PFSK-1 (cell line): ENCODE data around the gene FOXO1.

Experiments
- FOXP2 ChIP-seq: optimal IDR thresholded peaks from 2 replicates; pipeline ENCODE3; 2011; ENCODE audit warnings: borderline replicate concordance, control low read depth, inconsistent platforms; ENCODE audit not compliant: insufficient read depth; ENCODE audit errors: extremely low read length, extremely low read depth
- POLR2AphosphoS5 ChIP-seq: IDR thresholded peaks from 2 replicates; pipeline ENCODE4 v1.6.1; 2012; ENCODE audit warnings: low read depth, mild to moderate bottlenecking, control low read depth, low read length, moderate library complexity
- SIN3A ChIP-seq: IDR thresholded peaks from 2 replicates; pipeline ENCODE4 v1.6.1; 2012; ENCODE audit warnings: mild to moderate bottlenecking, low read length, moderate library complexity, borderline replicate concordance; ENCODE audit not compliant: insufficient read depth
- TAF1 ChIP-seq: IDR thresholded peaks from 2 replicates; pipeline ENCODE4 v1.6.1; 2012; ENCODE audit warnings: low read length, control low read depth, borderline replicate concordance; ENCODE audit not compliant: insufficient read depth
- TF ChIP-seq, protein P1 (sequence below), 2 experiments: IDR thresholded peaks; 2 replicates each; pipeline versions ENCODE4 v1.6.1 to v1.8.0; 2011 to 2012; ENCODE audit warnings: low read depth in 2 of 2, low read length in 2 of 2, control low read depth in 1 of 2, inconsistent platforms in 1 of 2, mild to moderate bottlenecking in 1 of 2, moderate library complexity in 1 of 2; ENCODE audit not compliant: insufficient read depth in 1 of 2

Gene FOXO1

DNA sequence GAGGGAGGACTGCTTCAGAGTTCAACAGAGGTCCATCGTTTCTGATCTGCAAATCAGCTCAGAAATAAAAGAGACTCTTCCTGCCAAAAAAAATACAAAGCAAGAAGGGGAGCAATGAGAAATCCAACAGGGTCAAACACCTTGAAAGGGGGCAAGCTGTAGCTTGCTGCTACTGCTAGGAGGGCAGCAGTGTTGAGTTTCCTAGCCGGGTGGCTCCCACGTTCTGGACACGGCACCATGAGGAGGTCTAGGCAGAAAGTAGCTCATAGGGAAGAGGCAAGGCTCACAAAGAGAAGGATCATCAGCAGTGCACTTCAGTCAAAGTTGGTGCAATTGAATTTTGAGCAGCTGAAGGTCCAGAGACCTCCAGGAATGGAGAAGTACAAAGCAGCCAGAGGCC lies 75.3 kb downstream of the FOXO1 start:
- TF ChIP-seq, protein P1, sequence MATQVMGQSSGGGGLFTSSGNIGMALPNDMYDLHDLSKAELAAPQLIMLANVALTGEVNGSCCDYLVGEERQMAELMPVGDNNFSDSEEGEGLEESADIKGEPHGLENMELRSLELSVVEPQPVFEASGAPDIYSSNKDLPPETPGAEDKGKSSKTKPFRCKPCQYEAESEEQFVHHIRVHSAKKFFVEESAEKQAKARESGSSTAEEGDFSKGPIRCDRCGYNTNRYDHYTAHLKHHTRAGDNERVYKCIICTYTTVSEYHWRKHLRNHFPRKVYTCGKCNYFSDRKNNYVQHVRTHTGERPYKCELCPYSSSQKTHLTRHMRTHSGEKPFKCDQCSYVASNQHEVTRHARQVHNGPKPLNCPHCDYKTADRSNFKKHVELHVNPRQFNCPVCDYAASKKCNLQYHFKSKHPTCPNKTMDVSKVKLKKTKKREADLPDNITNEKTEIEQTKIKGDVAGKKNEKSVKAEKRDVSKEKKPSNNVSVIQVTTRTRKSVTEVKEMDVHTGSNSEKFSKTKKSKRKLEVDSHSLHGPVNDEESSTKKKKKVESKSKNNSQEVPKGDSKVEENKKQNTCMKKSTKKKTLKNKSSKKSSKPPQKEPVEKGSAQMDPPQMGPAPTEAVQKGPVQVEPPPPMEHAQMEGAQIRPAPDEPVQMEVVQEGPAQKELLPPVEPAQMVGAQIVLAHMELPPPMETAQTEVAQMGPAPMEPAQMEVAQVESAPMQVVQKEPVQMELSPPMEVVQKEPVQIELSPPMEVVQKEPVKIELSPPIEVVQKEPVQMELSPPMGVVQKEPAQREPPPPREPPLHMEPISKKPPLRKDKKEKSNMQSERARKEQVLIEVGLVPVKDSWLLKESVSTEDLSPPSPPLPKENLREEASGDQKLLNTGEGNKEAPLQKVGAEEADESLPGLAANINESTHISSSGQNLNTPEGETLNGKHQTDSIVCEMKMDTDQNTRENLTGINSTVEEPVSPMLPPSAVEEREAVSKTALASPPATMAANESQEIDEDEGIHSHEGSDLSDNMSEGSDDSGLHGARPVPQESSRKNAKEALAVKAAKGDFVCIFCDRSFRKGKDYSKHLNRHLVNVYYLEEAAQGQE (IDR thresholded peaks at IDR 0.05; ENCODE audit: insufficient read depth in 1 of 2, low read depth in 2 of 2, low read length in 2 of 2) = no peak
- no peak for TF ChIP-seq FOXP2
- no peak for TF ChIP-seq TAF1
- TF ChIP-seq POLR2AphosphoS5 = no peak
- TF ChIP-seq SIN3A = no peak

DNA sequence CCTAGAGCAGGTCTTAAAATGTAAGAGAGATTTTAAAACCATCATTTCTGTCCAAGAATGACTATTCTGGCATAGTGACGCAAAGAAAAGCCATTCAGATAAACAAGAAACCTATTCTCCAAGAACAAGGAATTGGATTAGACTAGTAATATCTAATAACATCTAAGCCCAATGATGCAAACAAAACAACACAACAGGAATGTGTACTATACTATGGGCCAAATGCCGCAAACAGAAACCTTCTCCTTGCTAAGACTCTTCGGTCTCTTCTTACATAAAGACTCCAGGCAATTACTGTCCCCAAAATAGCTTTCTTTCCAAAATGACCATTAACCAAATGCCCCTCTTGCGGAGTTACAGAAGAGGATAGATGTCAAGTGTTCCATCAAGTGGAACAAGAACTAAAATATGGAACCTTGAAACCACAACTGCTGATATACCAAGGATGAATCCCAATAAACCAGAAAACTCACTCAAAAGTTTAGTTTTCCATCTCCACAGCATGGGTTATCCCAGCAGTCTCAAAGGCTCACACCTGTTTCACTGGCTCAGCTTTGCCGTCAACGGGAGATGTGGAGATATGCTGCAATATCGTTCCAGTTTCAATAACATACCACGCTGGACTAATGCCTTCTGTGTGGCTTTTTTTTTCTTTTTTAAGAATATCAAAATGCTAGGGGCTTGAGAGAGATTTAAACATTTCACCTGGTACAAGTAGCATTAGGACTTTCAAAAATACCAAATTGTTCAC lies 76.2 kb downstream of the FOXO1 start:
- TF ChIP-seq POLR2AphosphoS5 = no peak
- TF ChIP-seq TAF1 = no peak
- TF ChIP-seq FOXP2 = no peak
- TF ChIP-seq, protein P1 (IDR thresholded peaks at IDR 0.05; ENCODE audit: insufficient read depth in 1 of 2, low read depth in 2 of 2, low read length in 2 of 2) = no peak
- TF ChIP-seq SIN3A = no peak

DNA sequence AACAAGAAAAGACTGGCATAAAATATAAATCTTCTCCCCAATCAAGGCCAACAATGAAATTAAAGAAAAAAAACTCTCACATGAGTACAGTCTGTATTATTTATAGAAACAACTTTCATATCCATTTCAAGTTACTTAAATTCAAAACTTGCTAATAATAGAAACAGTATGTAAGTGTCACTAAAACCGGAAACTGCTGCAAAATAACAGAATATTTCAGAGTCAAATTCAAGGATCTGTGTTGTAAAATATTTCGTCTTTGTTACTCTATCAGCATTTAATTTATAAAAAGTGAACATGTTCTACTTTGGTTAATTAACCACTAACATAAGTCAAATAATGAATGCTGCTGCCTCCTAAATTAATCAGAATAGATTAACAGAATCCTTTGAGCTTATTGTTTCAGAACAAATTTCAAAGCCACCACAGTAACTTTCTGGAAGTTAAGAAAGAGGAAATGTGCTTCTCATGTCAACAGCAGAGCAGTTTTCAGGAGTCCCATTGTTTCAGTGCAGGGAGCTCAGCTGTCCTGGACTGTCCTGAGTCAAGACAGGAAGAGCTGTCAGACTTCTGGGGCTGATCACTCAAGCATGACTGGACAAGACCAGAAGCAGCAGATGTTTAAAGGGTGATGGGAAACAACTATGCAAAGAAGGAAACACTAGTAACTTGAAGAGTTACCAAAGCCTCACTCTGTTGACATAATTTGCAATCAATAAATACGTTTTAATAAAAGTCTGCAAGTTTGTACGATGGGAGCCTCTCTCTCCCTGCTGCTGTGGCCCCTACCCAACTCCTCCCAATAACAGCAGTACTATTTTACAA lies 76.9 kb downstream of the FOXO1 start:
- TF ChIP-seq, protein P1 (IDR thresholded peaks at IDR 0.05; ENCODE audit: insufficient read depth in 1 of 2, low read depth in 2 of 2, low read length in 2 of 2) = peak in 1 of 2 experiments; percentile 35; a peak in 1 of 4 replicates
- TF ChIP-seq TAF1 = no peak
- TF ChIP-seq POLR2AphosphoS5 = no peak
- no peak for TF ChIP-seq FOXP2
- peak; percentile 71; the same call in 1 of the 2 replicates for TF ChIP-seq SIN3A

DNA sequence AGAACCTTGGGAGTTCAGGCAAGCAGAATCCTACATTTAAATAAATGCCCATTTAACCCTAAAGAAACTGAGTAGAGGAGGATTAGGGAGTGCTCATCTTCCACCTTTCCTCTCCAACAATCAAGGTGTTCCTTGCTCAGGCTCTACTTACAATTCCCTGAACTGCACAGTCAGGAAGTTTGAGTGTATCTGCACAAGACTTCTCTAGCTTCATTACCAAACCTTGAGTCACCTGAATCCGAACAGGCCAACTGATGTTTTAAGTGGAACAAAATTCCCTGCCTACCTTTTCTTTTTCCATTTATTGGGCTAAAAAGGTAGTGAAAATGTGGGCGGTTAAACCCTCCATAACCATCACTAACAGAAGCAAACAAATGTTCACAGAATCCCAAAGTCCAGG lies 78.3 kb downstream of the FOXO1 start:
- TF ChIP-seq SIN3A = no peak
- TF ChIP-seq FOXP2 = no peak
- no peak for TF ChIP-seq POLR2AphosphoS5
- TF ChIP-seq, protein P1 (IDR thresholded peaks at IDR 0.05; ENCODE audit: insufficient read depth in 1 of 2, low read depth in 2 of 2, low read length in 2 of 2) = no peak
- no peak for TF ChIP-seq TAF1
